ENCODE measurements around the gene ADAMTS7.
"Not testable (repeated sequence)": the region's sequence is repeated elsewhere in the genome, so short reads cannot be mapped to it uniquely, and the experiment has no call there.

ADAMTS7 gene

GRCh38 chr15:78790027-78790426, 21.2 kb downstream of the ADAMTS7 start:
- DNase-seq (ENCODE audit: extremely low read depth, low read depth), result no peak
- no peak for TF ChIP-seq CTCF (IDR thresholded peaks at IDR 0.05; ENCODE audit: low read depth, low read length)

GRCh38 chr15:78789615-78790014, 21.6 kb downstream of the ADAMTS7 start:
- no peak for TF ChIP-seq CTCF (IDR thresholded peaks at IDR 0.05; ENCODE audit: low read depth, low read length)

GRCh38 chr15:78788016-78788660, 23.1 kb downstream of the ADAMTS7 start:
- no peak for DNase-seq (ENCODE audit: extremely low read depth, low read depth)

More at GRCh38 chr15:78789615-78790014, 21.6 kb downstream of the ADAMTS7 start:
- DNase-seq (ENCODE audit: extremely low read depth, low read depth), result no peak

GRCh38 chr15:78782402-78782801, 28.9 kb downstream of the ADAMTS7 start:
- DNase-seq (ENCODE audit: extremely low read depth, low read depth), result not testable (repeated sequence)

More at GRCh38 chr15:78788016-78788660, 23.1 kb downstream of the ADAMTS7 start:
- TF ChIP-seq CTCF (IDR thresholded peaks at IDR 0.05; ENCODE audit: low read depth, low read length), result no peak

GRCh38 chr15:78781381-78781780, 29.9 kb downstream of the ADAMTS7 start:
- DNase-seq (ENCODE audit: extremely low read depth, low read depth), result not testable (repeated sequence)

- DNase-seq (ENCODE audit: extremely low read depth, low read depth), result not testable (repeated sequence)
Observed at GRCh38 chr15:78779975-78780374, 31.3 kb downstream of the ADAMTS7 start.

- not testable (repeated sequence) for DNase-seq (ENCODE audit: extremely low read depth, low read depth)
Observed at GRCh38 chr15:78779176-78779785, 32.0 kb downstream of the ADAMTS7 start.

GRCh38 chr15:78778422-78778821, 32.8 kb downstream of the ADAMTS7 start:
- no peak for DNase-seq (ENCODE audit: extremely low read depth, low read depth)
- TF ChIP-seq CTCF (IDR thresholded peaks at IDR 0.05; ENCODE audit: low read depth, low read length), result no peak

- DNase-seq (ENCODE audit: extremely low read depth, low read depth), result not testable (repeated sequence)
Observed at GRCh38 chr15:78777953-78778345, 33.3 kb downstream of the ADAMTS7 start.

- not testable (repeated sequence) for DNase-seq (ENCODE audit: extremely low read depth, low read depth)
Observed at GRCh38 chr15:78777290-78777952, 33.8 kb downstream of the ADAMTS7 start.

GRCh38 chr15:78776046-78776925, 35.0 kb downstream of the ADAMTS7 start:
- DNase-seq (ENCODE audit: extremely low read depth, low read depth), result not testable (repeated sequence)

Data from AG09319 (cell line).